NB4 (cell line): ENCODE measurements around the gene GAN.

Experiments
- DNase-seq: peaks from one replicate; pipeline ENCODE4 v3.0.0; 2010; ENCODE audit warnings: low read depth
- H3K4me3 ChIP-seq: one replicate; pipeline ENCODE4 v1.5.1; 2011; ENCODE audit warnings: mild to moderate bottlenecking, low read depth, low read length, moderate library complexity
- CTCF ChIP-seq: IDR thresholded peaks from one replicate; pipeline ENCODE4 v1.5.1; 2012; ENCODE audit warnings: low read depth, low read length
- MYC ChIP-seq: IDR thresholded peaks from 2 replicates; pipeline ENCODE4 v1.6.1; 2011; ENCODE audit warnings: low read depth, low read length
- POLR2A ChIP-seq: IDR thresholded peaks from 2 replicates; pipeline ENCODE4 v1.6.1; 2011; ENCODE audit warnings: mild to moderate bottlenecking; ENCODE audit not compliant: insufficient read length; ENCODE audit errors: extremely low read depth
- TF ChIP-seq, protein P1 (sequence below): IDR thresholded peaks from 2 replicates; pipeline ENCODE4 v1.6.1; 2011; ENCODE audit warnings: low read depth, low read length

Gene GAN

GRCh38 chr16:81353895-81354294, 39.1 kb downstream of the GAN start:
- no peak for TF ChIP-seq CTCF
- TF ChIP-seq, protein P1, sequence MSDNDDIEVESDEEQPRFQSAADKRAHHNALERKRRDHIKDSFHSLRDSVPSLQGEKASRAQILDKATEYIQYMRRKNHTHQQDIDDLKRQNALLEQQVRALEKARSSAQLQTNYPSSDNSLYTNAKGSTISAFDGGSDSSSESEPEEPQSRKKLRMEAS = no peak
- TF ChIP-seq POLR2A = no peak
- TF ChIP-seq MYC = no peak
- no peak for DNase-seq
- no peak overlapping the region for H3K4me3 ChIP-seq

DNA sequence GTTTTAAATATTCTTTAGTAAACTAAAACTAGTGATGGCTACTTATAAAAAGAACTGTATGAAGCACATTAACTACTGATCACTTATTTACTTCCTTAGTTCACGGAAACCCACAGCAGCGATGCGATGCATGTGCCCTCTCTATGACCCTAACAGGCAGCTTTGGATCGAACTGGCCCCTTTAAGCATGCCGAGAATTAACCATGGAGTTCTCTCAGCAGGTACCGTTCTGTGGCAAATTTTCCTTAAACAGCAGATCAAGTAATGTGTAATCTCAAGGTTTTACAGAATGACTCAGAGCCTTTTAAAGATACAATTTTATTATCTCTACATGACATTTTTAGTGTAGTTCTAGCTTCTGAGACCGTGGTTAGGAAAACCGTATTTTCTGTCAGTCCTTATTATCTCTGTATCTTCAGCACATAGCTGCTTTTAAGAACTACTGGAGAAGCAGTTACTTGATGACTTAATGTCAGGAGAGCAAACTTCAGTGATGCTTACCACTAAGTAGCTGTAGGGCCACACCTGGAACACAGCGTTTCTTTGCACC, 43.0 kb downstream of the GAN start:
- H3K4me3 ChIP-seq = no peak overlapping the region
- no peak for DNase-seq
- TF ChIP-seq, protein P1 = no peak
- TF ChIP-seq POLR2A (no peak), CTCF (no peak), MYC (no peak)

GRCh38 chr16:81358860-81359259, 44.1 kb downstream of the GAN start:
- H3K4me3 ChIP-seq = no peak overlapping the region
- DNase-seq = no peak
- TF ChIP-seq MYC = no peak
- TF ChIP-seq, protein P1 = no peak
- no peak for TF ChIP-seq POLR2A
- TF ChIP-seq CTCF = no peak

GRCh38 chr16:81360135-81360534, 45.4 kb downstream of the GAN start:
- DNase-seq = no peak
- TF ChIP-seq POLR2A = no peak
- no peak for TF ChIP-seq CTCF
- TF ChIP-seq, protein P1 = no peak
- TF ChIP-seq MYC = no peak
- no peak overlapping the region for H3K4me3 ChIP-seq

DNA sequence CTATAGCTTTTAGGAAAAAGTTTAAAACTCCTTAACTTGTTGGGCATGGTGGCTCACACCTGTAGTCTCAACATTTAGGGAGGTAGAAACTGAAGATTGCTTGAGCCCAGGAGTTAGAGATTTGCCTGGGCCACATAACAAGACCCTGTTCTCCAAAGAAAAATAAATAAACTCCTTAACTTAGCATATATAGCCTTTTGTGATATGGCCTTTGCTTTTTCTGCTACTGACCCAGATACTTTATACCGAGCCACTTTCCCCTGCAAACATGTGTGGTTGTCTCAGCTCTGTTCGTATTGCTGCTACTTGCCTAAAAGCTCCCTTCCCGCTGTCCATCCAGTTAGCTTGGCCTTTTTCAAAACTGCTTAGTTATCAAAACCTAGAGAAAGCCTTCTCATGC, 51.0 kb downstream of the GAN start:
- TF ChIP-seq MYC (no peak), POLR2A (no peak), CTCF (no peak)
- TF ChIP-seq, protein P1 = no peak

More for the DNA sequence above, 51.0 kb downstream of the GAN start:
- DNase-seq = no peak
- H3K4me3 ChIP-seq = no peak overlapping the region
